Endodermal cell (in vitro differentiated cells): ENCODE results near the gene SLC12A5. TPM values are rescaled to one million over a fixed set of nuclear protein-coding genes. Genes with fewer than 3 reads are reported as not detected.
A peak's percentile ranks its signal among the peaks of the same experiment; 100 is the strongest.

Experiments
- DNase-seq: peaks from one replicate; pipeline ENCODE4 v3.0.0-alpha.2; 2017
- H3K27ac ChIP-seq: 2 replicates; pipeline ENCODE4 v1.5.1; 2013; ENCODE audit warnings: mild to moderate bottlenecking, low read depth, low read length, moderate library complexity
- H3K27me3 ChIP-seq: 2 replicates; pipeline ENCODE4 v1.6.1; 2013; ENCODE audit warnings: mild to moderate bottlenecking, low read length, moderate library complexity; ENCODE audit not compliant: insufficient read depth, control insufficient read depth, poor library complexity, severe bottlenecking
- H3K36me3 ChIP-seq: 2 replicates; pipeline ENCODE4 v1.7.0; 2013; ENCODE audit warnings: mild to moderate bottlenecking, low read length, moderate library complexity; ENCODE audit not compliant: control insufficient read depth, insufficient read depth
- H3K4me1 ChIP-seq: one replicate; pipeline ENCODE4 v1.7.0; 2013; ENCODE audit warnings: low read length; ENCODE audit not compliant: control insufficient read depth, insufficient read depth
- H3K4me3 ChIP-seq: 2 replicates; pipeline ENCODE4 v1.5.1; 2013; ENCODE audit warnings: mild to moderate bottlenecking, low read length, moderate library complexity
- H3K9ac ChIP-seq: 2 replicates; pipeline ENCODE4 v1.6.1; 2013; ENCODE audit warnings: mild to moderate bottlenecking, low read length, moderate library complexity; ENCODE audit not compliant: poor library complexity, severe bottlenecking; ENCODE audit errors: extremely low read depth
- H3K9me3 ChIP-seq: 2 replicates; pipeline ENCODE4 v1.6.1; 2013; ENCODE audit warnings: mild to moderate bottlenecking, low read length, moderate library complexity; ENCODE audit not compliant: control insufficient read depth
- H3K27ac Mint-ChIP-seq: 2 replicates; pipeline ENCODE4 v1.8.0; 2020; ENCODE audit warnings: mixed read lengths
- H3K27me3 Mint-ChIP-seq: 2 replicates; pipeline ENCODE4 v1.8.0; 2021; ENCODE audit warnings: mild to moderate bottlenecking, mixed read lengths; ENCODE audit not compliant: insufficient read depth
- H3K36me3 Mint-ChIP-seq: 2 replicates; pipeline ENCODE4 v1.8.0; 2020; ENCODE audit warnings: low read depth, mixed read lengths
- H3K4me1 Mint-ChIP-seq: 2 replicates; pipeline ENCODE4 v1.8.0; 2020; ENCODE audit warnings: mixed read lengths
- H3K4me3 Mint-ChIP-seq: 2 replicates; pipeline ENCODE4 v1.8.0; 2020; ENCODE audit warnings: mild to moderate bottlenecking, moderate library complexity, mixed read lengths
- H3K9me3 Mint-ChIP-seq: 2 replicates; pipeline ENCODE4 v1.8.0; 2020; ENCODE audit warnings: mild to moderate bottlenecking, mixed read lengths
- WGBS, 2 experiments: methylation state at CpG; one replicate each; pipeline versions ENCODE4 v1.1.5 to v1.1.7; 2013; ENCODE audit warnings: missing lambda C conversion rate in 2 of 2, mixed read lengths in 1 of 2; ENCODE audit not compliant: insufficient coverage in 1 of 2, insufficient read length in 1 of 2; 5-methylcytosine and 5-hydroxymethylcytosine counted together
- total RNA-seq, 2 donors: library from RNA; stranded (reverse); fragmentation: NEBNext Ultra II Directional in 1 of 2; extraction: Animal tissue kit (Norgen Biotek cat#: 25700) in 1 of 2; gene quantifications; 2 replicates in 1 of 2; 3 replicates in 1 of 2; pipeline ENCODE4 v1.2.1, GENCODE V29; 2021
- TF ChIP-seq, protein P1 (sequence below): fragments of 200-600 bp; sonication (generic); conservative IDR thresholded peaks from 2 replicates; pipeline ENCODE4 v1.5.0; 2021; ENCODE audit warnings: antibody characterized with exemption, mild to moderate bottlenecking

Gene SLC12A5
- total RNA-seq, 2 donors from 2014 or later: 5.7 to 10.2 TPM

DNA sequence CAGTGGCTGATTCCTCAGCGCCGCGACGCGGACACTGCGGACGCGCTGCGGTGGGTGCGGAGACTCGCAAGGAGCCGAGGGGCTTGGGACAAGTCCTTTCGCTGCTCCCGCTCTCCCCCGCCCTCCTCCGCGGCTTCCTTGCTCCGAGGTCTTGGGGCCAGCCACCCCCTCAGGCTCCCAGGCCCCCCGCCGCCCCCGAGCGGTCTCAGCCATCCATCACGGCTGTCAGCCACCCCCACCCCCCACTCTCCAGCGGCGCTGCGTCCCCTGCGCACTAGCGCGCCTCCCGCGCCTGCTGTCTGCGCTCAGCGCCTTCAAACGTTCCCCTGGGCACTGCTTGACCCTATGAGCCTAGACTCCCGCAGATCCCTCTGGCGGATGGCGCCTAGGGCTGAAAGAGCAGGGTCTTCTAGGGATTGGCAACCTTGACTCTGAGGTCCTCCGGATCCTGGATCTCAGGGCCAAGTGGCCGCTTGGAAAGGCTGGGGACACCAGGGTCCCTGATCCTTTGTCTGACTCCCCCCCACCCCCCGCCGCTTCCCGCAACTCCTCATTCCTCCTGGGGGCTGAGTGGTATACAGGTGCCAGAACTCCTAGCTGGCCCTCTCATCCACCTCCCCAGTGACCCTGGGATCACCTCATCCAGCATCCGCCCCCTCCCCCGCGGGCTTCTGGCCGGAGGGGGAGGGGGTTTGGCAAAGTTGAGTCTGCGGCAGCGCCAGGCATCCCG, 1.4 kb downstream of the SLC12A5 start:
- no peaks in the 10 kb centered on the region for H3K9me3 Mint-ChIP-seq
- H3K36me3 Mint-ChIP-seq: no peaks in the 10 kb centered on the region
- H3K9me3 ChIP-seq: no peaks in the 10 kb centered on the region
- peaks cover 100% of the 10 kb centered on the region for H3K27me3 Mint-ChIP-seq
- peaks cover 3% of the 10 kb centered on the region for H3K4me1 ChIP-seq
- H3K4me3 Mint-ChIP-seq: no peak overlapping the region
- 8 to 11% methylated on average over 8 to 46 of the region's 49 CpGs for WGBS, 2 experiments
- no peaks in the 10 kb centered on the region for H3K36me3 ChIP-seq
- no peak overlapping the region for H3K27ac ChIP-seq
- no peak overlapping the region for H3K27ac Mint-ChIP-seq
- H3K9ac ChIP-seq: no peak overlapping the region
- no peak overlapping the region for H3K4me3 ChIP-seq
- no peak for DNase-seq
- TF ChIP-seq, protein P1, sequence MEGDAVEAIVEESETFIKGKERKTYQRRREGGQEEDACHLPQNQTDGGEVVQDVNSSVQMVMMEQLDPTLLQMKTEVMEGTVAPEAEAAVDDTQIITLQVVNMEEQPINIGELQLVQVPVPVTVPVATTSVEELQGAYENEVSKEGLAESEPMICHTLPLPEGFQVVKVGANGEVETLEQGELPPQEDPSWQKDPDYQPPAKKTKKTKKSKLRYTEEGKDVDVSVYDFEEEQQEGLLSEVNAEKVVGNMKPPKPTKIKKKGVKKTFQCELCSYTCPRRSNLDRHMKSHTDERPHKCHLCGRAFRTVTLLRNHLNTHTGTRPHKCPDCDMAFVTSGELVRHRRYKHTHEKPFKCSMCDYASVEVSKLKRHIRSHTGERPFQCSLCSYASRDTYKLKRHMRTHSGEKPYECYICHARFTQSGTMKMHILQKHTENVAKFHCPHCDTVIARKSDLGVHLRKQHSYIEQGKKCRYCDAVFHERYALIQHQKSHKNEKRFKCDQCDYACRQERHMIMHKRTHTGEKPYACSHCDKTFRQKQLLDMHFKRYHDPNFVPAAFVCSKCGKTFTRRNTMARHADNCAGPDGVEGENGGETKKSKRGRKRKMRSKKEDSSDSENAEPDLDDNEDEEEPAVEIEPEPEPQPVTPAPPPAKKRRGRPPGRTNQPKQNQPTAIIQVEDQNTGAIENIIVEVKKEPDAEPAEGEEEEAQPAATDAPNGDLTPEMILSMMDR: no peak
- peaks cover 100% of the 10 kb centered on the region for H3K27me3 ChIP-seq
- H3K4me1 Mint-ChIP-seq: no peaks in the 10 kb centered on the region

DNA sequence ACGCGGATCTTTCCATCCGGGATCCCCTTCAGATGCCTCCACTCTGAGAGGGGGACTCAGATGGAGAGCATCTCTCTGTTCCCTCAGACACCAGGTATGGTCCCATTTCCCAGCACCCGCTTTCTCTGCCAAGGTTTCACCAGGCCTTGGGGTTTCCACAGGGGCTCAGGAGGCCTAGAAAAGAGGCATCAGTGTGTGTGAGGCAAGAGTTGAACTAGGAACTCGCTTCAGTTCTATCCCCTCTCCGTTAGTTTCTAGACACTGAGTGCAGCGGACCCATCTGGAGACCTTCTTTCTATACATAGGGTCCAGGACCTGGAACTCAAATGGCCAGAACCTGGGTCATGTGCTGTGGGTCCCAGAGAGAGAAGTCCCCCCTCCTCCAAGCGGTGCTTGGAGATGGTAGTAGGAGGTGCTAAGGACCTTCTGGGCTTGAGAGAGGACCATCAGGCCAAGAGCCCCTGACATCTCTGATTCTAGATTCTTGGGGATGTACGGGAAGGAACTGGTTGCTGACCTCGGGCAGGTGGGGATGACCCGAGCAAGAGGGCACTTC, 2.1 kb downstream of the SLC12A5 start:
- no peak overlapping the region for H3K27ac ChIP-seq
- WGBS, 2 experiments: 37 to 59% methylated on average over 6 to 11 of the region's 11 CpGs
- no peaks in the 10 kb centered on the region for H3K36me3 ChIP-seq
- H3K9ac ChIP-seq: no peak overlapping the region
- TF ChIP-seq, protein P1: no peak
- peaks cover 100% of the 10 kb centered on the region for H3K27me3 ChIP-seq
- peak overlapping the region; percentile 48 for H3K4me3 Mint-ChIP-seq
- no peak for DNase-seq
- no peak overlapping the region for H3K27ac Mint-ChIP-seq
- peak overlapping the region; percentile 79 for H3K4me3 ChIP-seq
- peaks cover 3% of the 10 kb centered on the region for H3K4me1 ChIP-seq
- H3K9me3 ChIP-seq: no peaks in the 10 kb centered on the region
- no peaks in the 10 kb centered on the region for H3K36me3 Mint-ChIP-seq
- H3K4me1 Mint-ChIP-seq: no peaks in the 10 kb centered on the region
- H3K27me3 Mint-ChIP-seq: peaks cover 100% of the 10 kb centered on the region
- H3K9me3 Mint-ChIP-seq: no peaks in the 10 kb centered on the region

DNA sequence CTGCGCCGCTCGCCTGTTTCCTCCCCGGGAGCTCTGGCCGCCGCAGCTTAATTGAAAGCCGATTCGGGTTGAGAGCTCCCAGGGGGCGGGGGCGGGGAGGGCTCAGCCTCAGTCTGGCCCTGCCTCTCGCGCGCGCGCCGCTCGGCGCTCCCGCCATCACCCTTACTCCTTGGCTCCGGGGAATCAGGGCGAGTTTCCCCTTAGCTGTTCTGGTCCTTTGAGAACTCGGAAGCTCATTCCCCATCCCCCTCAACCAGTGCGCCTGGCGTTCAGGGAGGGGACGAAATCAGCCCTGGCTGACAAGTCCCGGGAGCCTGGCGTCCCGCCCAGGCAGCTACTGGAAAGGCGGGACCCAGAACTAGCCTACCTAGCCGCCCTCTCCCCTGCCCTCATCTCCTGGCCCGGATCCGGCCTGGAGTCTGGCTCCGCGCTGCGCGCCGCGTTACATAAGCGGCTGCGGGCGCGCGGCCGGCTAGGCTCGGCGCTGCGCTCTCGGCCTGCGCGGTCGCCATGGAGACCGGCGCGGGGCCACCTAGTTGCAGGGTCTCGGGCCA, 2.8 kb downstream of the SLC12A5 start:
- no peaks in the 10 kb centered on the region for H3K4me1 Mint-ChIP-seq
- H3K9me3 Mint-ChIP-seq: no peaks in the 10 kb centered on the region
- no peaks in the 10 kb centered on the region for H3K36me3 Mint-ChIP-seq
- peak; percentile 82 for DNase-seq
- no peak overlapping the region for H3K9ac ChIP-seq
- no peak overlapping the region for H3K27ac Mint-ChIP-seq
- H3K9me3 ChIP-seq: no peaks in the 10 kb centered on the region
- H3K4me3 ChIP-seq: peak overlapping the region; percentile 79
- peaks cover 100% of the 10 kb centered on the region for H3K27me3 Mint-ChIP-seq
- no peak overlapping the region for H3K27ac ChIP-seq
- H3K4me3 Mint-ChIP-seq: peak overlapping the region; percentile 48
- peaks cover 3% of the 10 kb centered on the region for H3K4me1 ChIP-seq
- TF ChIP-seq, protein P1: no peak
- no peaks in the 10 kb centered on the region for H3K36me3 ChIP-seq
- H3K27me3 ChIP-seq: peaks cover 100% of the 10 kb centered on the region
- WGBS, 2 experiments: 1 to 2% methylated on average over 24 to 55 of the region's 55 CpGs
